HepG2 (cell line): ENCODE data around the gene GPT2. TPM values are rescaled to one million over a fixed set of nuclear protein-coding genes. Genes with fewer than 3 reads are reported as not detected.

Experiments
- AKNA ChIP-seq: sonication (generic); formaldehyde crosslinking; IDR thresholded peaks from 2 replicates; pipeline ENCODE4 v1.4.0; 2020; ENCODE audit warnings: missing genetic modification reagents, borderline replicate concordance
- CENPT ChIP-seq: sonication (generic); formaldehyde crosslinking; IDR thresholded peaks from 2 replicates; pipeline ENCODE4 v1.8.0; 2022; ENCODE audit warnings: low read depth, mild to moderate bottlenecking, moderate library complexity, missing genetic modification reagents
- GMEB1 ChIP-seq: sonication (generic); formaldehyde crosslinking; IDR thresholded peaks from 2 replicates; pipeline ENCODE4 v1.5.1; 2020; ENCODE audit warnings: missing genetic modification reagents, mild to moderate bottlenecking, borderline replicate concordance
- HMGXB4 ChIP-seq, 2 experiments: sonication (generic) in 1 of 2; formaldehyde crosslinking in 1 of 2; IDR thresholded peaks; 2 replicates each; pipeline versions ENCODE4 v1.4.0 to v1.6.1; 2018 to 2020; ENCODE audit warnings: missing genetic modification reagents in 2 of 2, borderline replicate concordance in 1 of 2, low read depth in 1 of 2, mild to moderate bottlenecking in 1 of 2, missing biosample characterization in 1 of 2
- KDM1A ChIP-seq: IDR thresholded peaks from 2 replicates; pipeline ENCODE4 v1.6.1; 2016; ENCODE audit warnings: missing compliant biosample characterization
- NFATC3 ChIP-seq: sonication (generic); formaldehyde crosslinking; IDR thresholded peaks from 2 replicates; pipeline ENCODE4 v1.5.1; 2020; ENCODE audit warnings: mild to moderate bottlenecking, missing genetic modification reagents
- SP4 ChIP-seq: sonication (generic); formaldehyde crosslinking; IDR thresholded peaks from 2 replicates; pipeline ENCODE4 v1.8.1; 2023; ENCODE audit warnings: mild to moderate bottlenecking, missing genetic modification reagents
- SRSF9 ChIP-seq: fragments of 200-400 bp; formaldehyde crosslinking; IDR thresholded peaks from 2 replicates; pipeline ENCODE4 v1.6.1; 2018; ENCODE audit warnings: borderline replicate concordance, mild to moderate bottlenecking, low read depth, low read length; ENCODE audit not compliant: insufficient read depth, poor library complexity, severe bottlenecking
- TMF1 ChIP-seq: sonication (generic); formaldehyde crosslinking; IDR thresholded peaks from 2 replicates; pipeline ENCODE4 v1.8.1; 2022; ENCODE audit warnings: low read depth, missing genetic modification reagents
- TSC22D2 ChIP-seq: sonication (generic); formaldehyde crosslinking; IDR thresholded peaks from 2 replicates; pipeline ENCODE4 v1.5.1; 2020; ENCODE audit warnings: missing genetic modification reagents, mild to moderate bottlenecking, borderline replicate concordance
- ZNF121 ChIP-seq: sonication (generic); formaldehyde crosslinking; IDR thresholded peaks from 2 replicates; pipeline ENCODE4 v1.5.0; 2020; ENCODE audit warnings: mild to moderate bottlenecking, missing genetic modification reagents
- ZNF577 ChIP-seq: sonication (generic); formaldehyde crosslinking; IDR thresholded peaks from 2 replicates; pipeline ENCODE4 v1.4.0; 2020; ENCODE audit warnings: mild to moderate bottlenecking, low read depth, missing genetic modification reagents, borderline replicate concordance
- ZNF589 ChIP-seq: sonication (generic); formaldehyde crosslinking; conservative IDR thresholded peaks from 2 replicates; pipeline ENCODE4 v1.8.0; 2022; ENCODE audit warnings: mild to moderate bottlenecking, moderate library complexity, missing genetic modification reagents
- ZNF7 ChIP-seq: IDR thresholded peaks from 2 replicates; pipeline ENCODE4 v1.6.1; 2016; ENCODE audit warnings: missing biosample characterization, missing genetic modification reagents
- ZNF772 ChIP-seq: sonication (generic); formaldehyde crosslinking; IDR thresholded peaks from 2 replicates; pipeline ENCODE4 v1.5.0; 2020; ENCODE audit warnings: mild to moderate bottlenecking, missing genetic modification reagents
- polyA plus RNA-seq, 8 experiments: library from polyadenylated mRNA; depleted of rRNA in 3 of 8; stranded (reverse) in 7 of 8; unstranded in 1 of 8; fragments of >200 nt; fragmentation: Illumina TruSeq in 4 of 8; extraction: Trizol in 4 of 8; gene quantifications; 2 replicates each; pipeline versions ENCODE4 v1.2.1 to v1.2.3, GENCODE V29; 2011 to 2016; ENCODE audit warnings: low read depth in 4 of 8, missing spikeins in 1 of 8, mixed read lengths in 1 of 8; ENCODE audit not compliant: insufficient read depth in 1 of 8
- total RNA-seq, 5 experiments: library from RNA; depleted of rRNA; stranded (reverse); fragments of >200 nt; fragmentation: Illumina TruSeq; extraction: Trizol; gene quantifications; 2 replicates each; pipeline ENCODE4 v1.2.3, GENCODE V29; 2016; ENCODE audit warnings: low read depth in 1 of 5

GPT2 gene
- total and polyA plus RNA-seq, 2 of the 13 experiments (the other 11 are each of a cell fraction or from before 2014, with no cell fraction given) = 138 to 267 TPM

GRCh38 chr16:46853713-46854443, 30.3 kb upstream of the GPT2 start (continued):
- TF ChIP-seq HMGXB4 (CRISPR knock-in tag; IDR thresholded peaks at IDR 0.05; ENCODE audit: borderline replicate concordance in 1 of 2, low read depth in 1 of 2) (peak; percentile 57 to 64; a peak in 3 of 4 replicates), ZNF7 (CRISPR knock-in tag) (no peak), TSC22D2 (peak; percentile 64; the same call in 1 of the 2 replicates), SP4 (CRISPR knock-in tag) (no peak), ZNF589 (no peak), CENPT (CRISPR knock-in tag) (no peak), SRSF9 (no peak), ZNF577 (no peak), GMEB1 (CRISPR knock-in tag) (peak; percentile 50; the same call in 1 of the 2 replicates), ZNF772 (peak; percentile 77; the same call in 1 of the 2 replicates), NFATC3 (CRISPR knock-in tag) (0 out of 2 replicates have a peak, but pooled peaks have one; percentile 23), KDM1A (no peak), AKNA (no peak), ZNF121 (CRISPR knock-in tag) (no peak), TMF1 (CRISPR knock-in tag) (no peak)
